Neural progenitor cell (in vitro differentiated cells): Measurements from ENCODE around the gene KSR1.

ENCODE experiments used
- EZH2 ChIP-seq: fragments of 200-600 bp; sonication (generic); IDR thresholded peaks from 2 replicates; pipeline ENCODE4 v1.6.1; 2017; ENCODE audit warnings: antibody characterized with exemption, mild to moderate bottlenecking, moderate library complexity
- EZH2phosphoT487 ChIP-seq: fragments of 200-600 bp; sonication (generic); IDR thresholded peaks from 2 replicates; pipeline ENCODE4 v1.6.1; 2017; ENCODE audit warnings: antibody characterized with exemption
- TF ChIP-seq, protein P1 (sequence below): fragments of 200-600 bp; sonication (generic); IDR thresholded peaks from 2 replicates; pipeline ENCODE4 v1.5.1; 2017; ENCODE audit warnings: antibody characterized with exemption, mild to moderate bottlenecking

DNA sequence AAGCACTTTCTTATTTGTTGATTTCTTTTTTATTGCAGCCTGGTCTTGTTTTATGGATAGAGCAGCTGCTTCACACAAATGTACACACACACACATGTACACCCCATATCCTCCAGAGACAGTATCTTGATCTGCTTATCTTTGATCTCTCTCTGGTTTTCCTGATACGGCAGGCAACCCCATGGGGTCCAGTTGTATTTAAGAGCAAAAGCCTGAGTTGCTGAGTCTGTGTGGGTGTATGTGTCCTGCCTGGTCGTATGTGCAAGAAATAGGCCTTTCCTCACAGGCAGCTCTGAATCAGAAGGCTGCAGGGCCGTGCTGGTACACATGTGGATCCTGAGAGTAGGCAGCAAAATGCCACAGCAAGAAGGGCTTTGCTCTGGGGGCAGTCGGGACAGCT lies 160.2 kb downstream of the KSR1 start:
- TF ChIP-seq, protein P1, sequence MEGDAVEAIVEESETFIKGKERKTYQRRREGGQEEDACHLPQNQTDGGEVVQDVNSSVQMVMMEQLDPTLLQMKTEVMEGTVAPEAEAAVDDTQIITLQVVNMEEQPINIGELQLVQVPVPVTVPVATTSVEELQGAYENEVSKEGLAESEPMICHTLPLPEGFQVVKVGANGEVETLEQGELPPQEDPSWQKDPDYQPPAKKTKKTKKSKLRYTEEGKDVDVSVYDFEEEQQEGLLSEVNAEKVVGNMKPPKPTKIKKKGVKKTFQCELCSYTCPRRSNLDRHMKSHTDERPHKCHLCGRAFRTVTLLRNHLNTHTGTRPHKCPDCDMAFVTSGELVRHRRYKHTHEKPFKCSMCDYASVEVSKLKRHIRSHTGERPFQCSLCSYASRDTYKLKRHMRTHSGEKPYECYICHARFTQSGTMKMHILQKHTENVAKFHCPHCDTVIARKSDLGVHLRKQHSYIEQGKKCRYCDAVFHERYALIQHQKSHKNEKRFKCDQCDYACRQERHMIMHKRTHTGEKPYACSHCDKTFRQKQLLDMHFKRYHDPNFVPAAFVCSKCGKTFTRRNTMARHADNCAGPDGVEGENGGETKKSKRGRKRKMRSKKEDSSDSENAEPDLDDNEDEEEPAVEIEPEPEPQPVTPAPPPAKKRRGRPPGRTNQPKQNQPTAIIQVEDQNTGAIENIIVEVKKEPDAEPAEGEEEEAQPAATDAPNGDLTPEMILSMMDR, result no peak
- no peak for TF ChIP-seq EZH2phosphoT487
- no peak for TF ChIP-seq EZH2
